HepG2 (cell line): ENCODE measurements around the gene CLDN10. TPM values are rescaled to one million over a fixed set of nuclear protein-coding genes. Genes with fewer than 3 reads are reported as not detected.

Experiments
- ATAC-seq: fragments of 200-7000 bp; cut with Tn5 transposase; 3 replicates; pipeline ENCODE4 v1.9.1; 2020; ENCODE audit warnings: mild to moderate bottlenecking, moderate library complexity
- BruUV-seq: library from RNA; stranded (reverse); fragments of 400-500 nt; replicated peaks from 2 replicates; lab custom pipeline; 2021; lab: Mats Ljungman, UMichigan
- CTCF ChIA-PET: fragments of 300-600 bp; formaldehyde crosslinking; extraction: SDS; loops from one replicate; lab custom pipeline; 2021; ENCODE audit warnings: low total read pairs, inconsistent platforms, low intra/inter-chr PET ratio; lab: Yijun Ruan, JAX
- POLR2A ChIA-PET: fragments of 350-600 bp; sonication (Branson Sonifier 250); formaldehyde crosslinking; loops from one replicate; lab custom pipeline; 2020; ENCODE audit warnings: antibody characterized with exemption, inconsistent platforms; lab: Yijun Ruan, JAX
- DNase-seq: peaks from one replicate; pipeline ENCODE4 v3.0.0-alpha.2; 2015; ENCODE audit warnings: low spot score
- FAIRE-seq: peaks from 3 replicates; lab custom pipeline; 2011; peaks lifted over from hg19 to GRCh38; lab: Jason Lieb, UNC
- H2AFZ ChIP-seq: one replicate; pipeline ENCODE4 v1.6.1; 2011; ENCODE audit warnings: low read length, inconsistent platforms
- H3K27ac ChIP-seq: fragments of 300-600 bp; 3 replicates; pipeline ENCODE4 v1.8.0; 2011; ENCODE audit warnings: mixed run types, mild to moderate bottlenecking, mixed read lengths, low read length, inconsistent platforms; ENCODE audit not compliant: insufficient read depth; ENCODE audit errors: extremely low read length
- H3K27me3 ChIP-seq, 2 experiments: fragments of 200-600 bp in 1 of 2; 2 replicates in 1 of 2; 3 replicates in 1 of 2; pipeline versions ENCODE4 v1.6.0 to v1.8.0; 2011; ENCODE audit warnings: low read length in 2 of 2, mild to moderate bottlenecking in 2 of 2, moderate library complexity in 2 of 2, inconsistent platforms in 1 of 2; ENCODE audit not compliant: insufficient read depth in 2 of 2, control insufficient read depth in 1 of 2
- H3K36me3 ChIP-seq, 2 experiments: fragments of 200-600 bp in 1 of 2; replicated peaks in 1 of 2; 2 replicates in 1 of 2; 3 replicates in 1 of 2; pipeline versions ENCODE4 v1.5.1 to v1.8.0; 2011; ENCODE audit warnings: low read length in 2 of 2, inconsistent platforms in 1 of 2; ENCODE audit not compliant: insufficient read depth in 2 of 2, control insufficient read depth in 1 of 2
- H3K4me1 ChIP-seq: 2 replicates; pipeline ENCODE4 v1.5.1; 2012; ENCODE audit warnings: low read length, inconsistent platforms; ENCODE audit not compliant: insufficient read depth
- H3K4me2 ChIP-seq: 2 replicates; pipeline ENCODE4 v1.6.0; 2011; ENCODE audit warnings: low read depth, low read length, inconsistent platforms
- H3K4me3 ChIP-seq, 3 experiments: fragments of 200-600 bp in 1 of 3; sonication (generic), shearing (Covaris generic) in 1 of 3; replicated peaks in 1 of 3; 2 replicates each; pipeline ENCODE4 v1.5.1; 2011 to 2016; ENCODE audit warnings: low read length in 3 of 3, inconsistent platforms in 2 of 3, low read depth in 2 of 3, mild to moderate bottlenecking in 2 of 3, control low read depth in 1 of 3, mixed read lengths in 1 of 3; ENCODE audit not compliant: insufficient read depth in 1 of 3
- H3K79me2 ChIP-seq: one replicate; pipeline ENCODE4 v1.6.1; 2011; ENCODE audit warnings: low read length, inconsistent platforms; ENCODE audit not compliant: insufficient read depth
- H3K9ac ChIP-seq: 2 replicates; pipeline ENCODE4 v1.6.0; 2011; ENCODE audit warnings: mild to moderate bottlenecking, low read depth, low read length, inconsistent platforms; ENCODE audit not compliant: insufficient read depth
- H3K9me3 ChIP-seq: 2 replicates; pipeline ENCODE4 v1.5.1; 2012; ENCODE audit warnings: mild to moderate bottlenecking, low read length
- H4K20me1 ChIP-seq: 2 replicates; pipeline ENCODE4 v1.6.0; 2011; ENCODE audit warnings: inconsistent platforms, mild to moderate bottlenecking, low read length, moderate library complexity; ENCODE audit not compliant: insufficient read depth
- CTCF ChIP-seq: sonication (generic); formaldehyde crosslinking; IDR thresholded peaks from 2 replicates; pipeline ENCODE4 v1.5.0; 2020; ENCODE audit warnings: mild to moderate bottlenecking, missing genetic modification reagents, moderate library complexity
- ETS1 ChIP-seq: sonication (generic); formaldehyde crosslinking; IDR thresholded peaks from 2 replicates; pipeline ENCODE4 v1.4.0; 2020; ENCODE audit warnings: missing genetic modification reagents
- HINFP ChIP-seq: sonication (generic); formaldehyde crosslinking; IDR thresholded peaks from 2 replicates; pipeline ENCODE4 v1.4.0; 2020; ENCODE audit warnings: low read depth, mild to moderate bottlenecking, missing genetic modification reagents
- JUN ChIP-seq: sonication (generic); formaldehyde crosslinking; IDR thresholded peaks from 2 replicates; pipeline ENCODE4 v1.4.0; 2020; ENCODE audit warnings: mild to moderate bottlenecking, missing genetic modification reagents
- NFKBIZ ChIP-seq: IDR thresholded peaks from 2 replicates; pipeline ENCODE4 v1.6.1; 2018; ENCODE audit warnings: missing genetic modification reagents, missing compliant biosample characterization
- REPIN1 ChIP-seq: sonication (generic); formaldehyde crosslinking; IDR thresholded peaks from 2 replicates; pipeline ENCODE4 v1.8.0; 2022; ENCODE audit warnings: missing genetic modification reagents, low read depth, mild to moderate bottlenecking, borderline replicate concordance
- XBP1 ChIP-seq: sonication (generic); formaldehyde crosslinking; IDR thresholded peaks from 2 replicates; pipeline ENCODE4 v1.5.0; 2020; ENCODE audit warnings: missing genetic modification reagents
- ZNF362 ChIP-seq: sonication (generic); formaldehyde crosslinking; IDR thresholded peaks from 2 replicates; pipeline ENCODE4 v1.4.0; 2020; ENCODE audit warnings: missing genetic modification reagents, mild to moderate bottlenecking, borderline replicate concordance
- ZNF7 ChIP-seq: IDR thresholded peaks from 2 replicates; pipeline ENCODE4 v1.6.1; 2016; ENCODE audit warnings: missing biosample characterization, missing genetic modification reagents
- WGBS: methylation state at CpG from one replicate; pipeline ENCODE4 v1.1.6; 2017; ENCODE audit warnings: low lambda C conversion rate; 5-methylcytosine and 5-hydroxymethylcytosine counted together
- in situ Hi-C: cut with HindIII; loops from 2 replicates; pipeline ENCODE4 v1.10.0; 2017; ENCODE audit warnings: low pct_unique_long_range_greater_than_20kb; ENCODE audit not compliant: extremely low pct_ligation_motif_present
- intact Hi-C: fragments of 100-400 bp; cut with micrococcal nuclease; formaldehyde crosslinking; loops from one replicate; pipeline ENCODE4 v1.10.0; 2022; ENCODE audit not compliant: unreplicated experiment
- polyA plus RNA-seq, 8 experiments: library from polyadenylated mRNA; depleted of rRNA in 3 of 8; stranded (reverse) in 7 of 8; unstranded in 1 of 8; fragments of >200 nt; fragmentation: Illumina TruSeq in 4 of 8; extraction: Trizol in 4 of 8; gene quantifications; 2 replicates each; pipeline versions ENCODE4 v1.2.1 to v1.2.3, GENCODE V29; 2011 to 2016; ENCODE audit warnings: low read depth in 4 of 8, missing spikeins in 1 of 8, mixed read lengths in 1 of 8; ENCODE audit not compliant: insufficient read depth in 1 of 8
- total RNA-seq, 5 experiments: library from RNA; depleted of rRNA; stranded (reverse); fragments of >200 nt; fragmentation: Illumina TruSeq; extraction: Trizol; gene quantifications; 2 replicates each; pipeline ENCODE4 v1.2.3, GENCODE V29; 2016; ENCODE audit warnings: low read depth in 1 of 5

The CLDN10 gene
- total and polyA plus RNA-seq, 2 of the 13 experiments (the other 11 are each of a cell fraction or from before 2014, with no cell fraction given) = not detected

GRCh38 chr13:95516492-95516891 is 36.0 kb upstream of the CLDN10 start:
- no peaks in the 10 kb centered on the region for H3K36me3 ChIP-seq
- no peaks in the 10 kb centered on the region for H4K20me1 ChIP-seq
- H3K27me3 ChIP-seq = no peaks in the 10 kb centered on the region
- no peak for ATAC-seq
- ChIA-PET CTCF (no interaction called here), POLR2A (no interaction called here)
- H3K4me1 ChIP-seq = no peaks in the 10 kb centered on the region
- FAIRE-seq = no peak
- intact Hi-C loops (no loop called here), in situ Hi-C loops (no loop called here)
- H3K9ac ChIP-seq = no peak overlapping the region
- no TSS peak for BruUV-seq
- H3K27ac ChIP-seq = no peak overlapping the region
- H3K9me3 ChIP-seq = no peaks in the 10 kb centered on the region
- no peak overlapping the region for H3K4me3 ChIP-seq
- TF ChIP-seq XBP1 (CRISPR knock-in tag) (no peak), NFKBIZ (no peak), CTCF (CRISPR knock-in tag) (no peak), JUN (CRISPR knock-in tag) (no peak), REPIN1 (no peak), ZNF362 (CRISPR knock-in tag) (no peak), ZNF7 (CRISPR knock-in tag) (no peak), HINFP (CRISPR knock-in tag) (no peak), ETS1 (CRISPR knock-in tag) (no peak)
- no peak overlapping the region for H2AFZ ChIP-seq
- 42% methylated on average over 3 of the region's 3 CpGs for WGBS
- H3K79me2 ChIP-seq = no peaks in the 10 kb centered on the region
- H3K4me2 ChIP-seq = no peak overlapping the region
- no peak for DNase-seq
